ENCODE results near the gene METAP1D. TPM values are rescaled to one million over a fixed set of nuclear protein-coding genes. Genes with fewer than 3 reads are reported as not detected.
"Not testable (repeated sequence)": the region's sequence is repeated elsewhere in the genome, so short reads cannot be mapped to it uniquely, and the experiment has no call there.

The METAP1D gene
- total RNA-seq, 1 experiment from 2014 or later = 11.3 TPM

DNA sequence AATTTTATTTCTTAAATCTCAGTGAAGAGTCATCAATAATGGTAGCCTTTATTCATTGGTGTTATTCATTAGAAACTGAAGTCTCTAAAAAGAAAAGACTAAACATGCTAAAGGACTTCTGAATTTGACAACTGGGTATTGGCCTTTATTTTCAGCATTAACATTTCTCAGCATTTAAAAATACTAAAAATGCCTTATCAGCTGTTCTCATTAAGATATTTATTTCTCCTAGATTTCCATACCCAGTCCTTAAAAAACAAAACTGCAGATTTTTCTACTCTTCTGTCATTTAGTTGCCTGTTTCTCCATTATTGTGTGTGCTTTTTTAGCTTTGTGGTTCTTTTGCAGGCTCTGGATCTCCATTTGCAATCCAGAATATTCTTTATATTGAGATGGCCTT is 31.2 kb upstream of the METAP1D start:
- peaks cover 64% of the 10 kb centered on the region for H3K36me3 ChIP-seq
- no peaks in the 10 kb centered on the region for H3K4me1 ChIP-seq (replicated peaks)
- H3K27me3 ChIP-seq (replicated peaks) = no peaks in the 10 kb centered on the region
- H3K4me3 ChIP-seq = no peak overlapping the region
- no peak overlapping the region for H3K27ac ChIP-seq
- no peaks in the 10 kb centered on the region for H3K9me3 ChIP-seq (replicated peaks)
- no peak for DNase-seq (ENCODE audit: low read depth in 1 of 2, low spot score in 2 of 2)

DNA sequence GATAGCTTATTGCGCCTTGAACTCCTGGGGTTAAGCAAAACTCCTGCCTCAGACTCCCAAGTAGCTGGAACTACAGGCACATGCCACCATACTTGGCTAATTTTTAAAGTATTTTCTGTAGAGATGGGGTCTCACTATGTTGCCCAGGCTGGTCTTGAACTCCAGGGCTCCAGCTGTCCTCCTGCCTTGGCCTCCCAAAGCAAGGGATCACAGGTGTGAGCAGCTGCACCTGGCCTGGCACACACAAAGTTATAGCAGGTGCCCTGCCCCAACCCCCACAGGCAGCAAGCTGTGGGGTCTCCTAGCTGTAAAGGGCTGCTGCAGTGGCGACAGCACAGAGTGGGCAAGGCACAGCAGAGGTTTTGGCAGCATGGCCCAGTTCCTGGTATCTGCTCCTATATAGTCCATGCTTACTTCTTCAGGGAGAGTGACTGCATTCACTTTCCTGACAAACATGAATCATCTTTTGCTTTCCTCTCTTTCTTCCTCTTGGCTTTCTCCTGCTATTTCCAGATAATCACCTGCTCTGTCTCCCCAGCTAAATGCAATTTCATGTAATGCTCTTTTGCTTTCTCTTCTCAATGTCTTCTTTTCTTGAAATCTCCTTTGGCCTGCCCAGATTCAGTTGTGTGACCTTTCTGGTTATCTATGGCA is 27.3 kb upstream of the METAP1D start:
- Histone ChIP-seq H3K36me3 (peaks cover 60% of the 10 kb centered on the region), H3K9me3 (replicated peaks) (no peaks in the 10 kb centered on the region), H3K4me1 (replicated peaks) (no peaks in the 10 kb centered on the region), H3K27ac (no peak overlapping the region), H3K27me3 (replicated peaks) (no peaks in the 10 kb centered on the region), H3K4me3 (no peak overlapping the region)
- no peak for DNase-seq (ENCODE audit: low read depth in 1 of 2, low spot score in 2 of 2)

DNA sequence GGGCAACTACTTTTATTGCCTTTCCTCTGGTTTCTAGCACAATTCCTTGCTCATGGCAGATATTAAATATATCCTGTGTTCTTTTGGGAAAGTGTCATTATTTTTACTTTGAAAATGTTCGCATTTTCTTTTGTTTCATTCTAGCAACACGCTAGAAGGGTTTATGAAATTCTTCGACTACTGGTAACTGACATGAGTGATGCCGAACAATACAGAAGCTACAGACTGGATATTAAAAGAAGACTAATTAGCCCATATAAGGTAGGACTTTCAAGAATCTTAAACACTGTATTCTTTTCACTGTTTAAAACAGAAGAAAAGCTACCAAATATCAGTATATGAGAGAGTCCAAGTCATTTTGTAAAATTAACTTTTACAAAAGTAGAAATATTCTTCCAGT is 20.6 kb upstream of the METAP1D start:
- DNase-seq (ENCODE audit: low read depth in 1 of 2, low spot score in 2 of 2) = no peak
- no peaks in the 10 kb centered on the region for H3K9me3 ChIP-seq (replicated peaks)
- H3K36me3 ChIP-seq = peaks cover 68% of the 10 kb centered on the region
- no peaks in the 10 kb centered on the region for H3K27me3 ChIP-seq (replicated peaks)
- H3K27ac ChIP-seq = no peak overlapping the region
- no peak overlapping the region for H3K4me3 ChIP-seq
- H3K4me1 ChIP-seq (replicated peaks) = no peaks in the 10 kb centered on the region

GRCh38 chr2:171983924-171984323 is 15.8 kb upstream of the METAP1D start:
- H3K4me3 ChIP-seq; H3K27ac ChIP-seq; H3K9me3 ChIP-seq (replicated peaks); H3K4me1 ChIP-seq (replicated peaks); H3K27me3 ChIP-seq (replicated peaks); DNase-seq (ENCODE audit: low read depth in 1 of 2, low spot score in 2 of 2): not testable (repeated sequence)
- peaks cover 39% of the 10 kb centered on the region for H3K36me3 ChIP-seq

GRCh38 chr2:171985076-171985475 is 14.7 kb upstream of the METAP1D start:
- Histone ChIP-seq H3K27me3 (replicated peaks) (no peaks in the 10 kb centered on the region), H3K36me3 (peaks cover 27% of the 10 kb centered on the region), H3K27ac (no peak overlapping the region), H3K9me3 (replicated peaks) (no peaks in the 10 kb centered on the region), H3K4me1 (replicated peaks) (no peaks in the 10 kb centered on the region), H3K4me3 (no peak overlapping the region)
- DNase-seq (ENCODE audit: low read depth in 1 of 2, low spot score in 2 of 2) = no peak

DNA sequence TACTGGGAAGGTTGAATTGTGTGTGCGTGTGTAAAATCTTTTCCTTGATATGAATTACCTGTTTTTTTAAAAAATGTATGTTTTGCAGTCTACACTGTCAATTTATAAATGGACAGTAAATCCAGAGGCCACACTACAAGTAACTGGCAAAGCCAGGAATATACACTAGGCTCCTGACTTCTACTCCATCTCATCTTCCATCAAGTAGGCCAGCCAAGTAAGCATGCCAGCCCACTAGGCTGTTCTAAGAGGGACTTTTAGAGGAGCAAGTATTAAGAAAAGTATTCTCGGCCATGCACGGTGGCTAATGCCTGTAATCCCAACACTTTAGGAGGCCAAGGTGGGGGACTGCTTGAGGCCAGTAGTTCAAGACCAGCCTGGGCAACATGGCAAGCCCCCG is 13.0 kb upstream of the METAP1D start:
- H3K27ac ChIP-seq = no peak overlapping the region
- no peaks in the 10 kb centered on the region for H3K4me1 ChIP-seq (replicated peaks)
- no peak overlapping the region for H3K4me3 ChIP-seq
- H3K36me3 ChIP-seq = peaks cover 15% of the 10 kb centered on the region
- H3K9me3 ChIP-seq (replicated peaks) = no peaks in the 10 kb centered on the region
- DNase-seq (ENCODE audit: low read depth in 1 of 2, low spot score in 2 of 2) = no peak
- H3K27me3 ChIP-seq (replicated peaks) = no peaks in the 10 kb centered on the region

DNA sequence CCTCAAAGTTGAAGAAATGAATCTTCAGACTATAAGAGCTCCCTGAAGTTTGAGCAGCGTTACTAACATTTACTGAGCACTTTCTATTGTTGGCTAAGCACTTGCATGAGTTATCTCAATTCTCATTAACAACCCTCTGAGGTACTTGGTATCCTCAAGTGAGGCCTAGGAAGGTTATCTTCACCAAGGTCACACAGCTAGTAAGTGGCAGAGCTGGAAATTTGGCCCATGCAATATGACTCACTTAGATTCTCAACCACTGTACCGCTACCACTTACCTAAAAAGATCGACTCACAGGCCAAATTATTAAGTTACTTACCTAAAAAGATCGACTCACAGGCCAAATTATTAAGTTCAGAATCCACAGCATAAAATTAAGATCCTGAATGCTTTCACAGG is 8.7 kb upstream of the METAP1D start:
- peaks cover 9% of the 10 kb centered on the region for H3K4me1 ChIP-seq (replicated peaks)
- no peaks in the 10 kb centered on the region for H3K27me3 ChIP-seq (replicated peaks)
- no peaks in the 10 kb centered on the region for H3K9me3 ChIP-seq (replicated peaks)
- H3K4me3 ChIP-seq = no peak overlapping the region
- no peak for DNase-seq (ENCODE audit: low read depth in 1 of 2, low spot score in 2 of 2)
- H3K36me3 ChIP-seq = no peaks in the 10 kb centered on the region
- H3K27ac ChIP-seq = no peak overlapping the region

- Histone ChIP-seq H3K9me3 (replicated peaks) (no peaks in the 10 kb centered on the region), H3K27ac (peak overlapping the region; percentile 31; the same call in 1 of the 2 replicates)
- DNase-seq (ENCODE audit: low read depth in 1 of 2, low spot score in 2 of 2) = peak in 1 of 2 experiments; percentile 42
Observed at GRCh38 chr2:171995586-171995985, 4.2 kb upstream of the METAP1D start.

DNA sequence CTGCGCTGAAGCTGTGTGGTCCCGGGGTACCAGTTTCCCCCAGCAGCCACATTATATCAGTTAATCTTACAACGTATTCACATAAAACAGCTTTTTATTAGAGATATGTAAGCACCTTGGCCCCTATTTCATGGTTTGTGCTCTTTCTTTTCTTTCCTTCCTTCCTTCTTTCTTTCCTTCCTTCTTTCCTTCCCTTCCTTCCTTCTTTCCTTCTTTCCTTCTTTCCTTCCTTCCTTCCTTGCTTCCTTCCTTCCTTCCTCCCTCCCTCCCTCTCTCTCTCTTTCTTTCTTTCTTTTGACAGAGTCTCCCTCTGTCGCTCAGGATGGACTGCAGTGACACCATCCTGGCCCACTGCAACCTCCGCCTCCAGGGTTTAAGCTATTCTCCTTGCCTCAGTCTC is 3.7 kb upstream of the METAP1D start:
- H3K27ac ChIP-seq = peak overlapping the region; percentile 31; the same call in 1 of the 2 replicates
- no peak overlapping the region for H3K4me3 ChIP-seq
- H3K9me3 ChIP-seq (replicated peaks) = no peaks in the 10 kb centered on the region
- no peak for DNase-seq (ENCODE audit: low read depth in 1 of 2, low spot score in 2 of 2)
- H3K4me1 ChIP-seq (replicated peaks) = peaks cover 19% of the 10 kb centered on the region
- H3K27me3 ChIP-seq (replicated peaks) = no peaks in the 10 kb centered on the region
- peaks cover 4% of the 10 kb centered on the region for H3K36me3 ChIP-seq

More at GRCh38 chr2:171995586-171995985, 4.2 kb upstream of the METAP1D start:
- no peaks in the 10 kb centered on the region for H3K27me3 ChIP-seq (replicated peaks)
- peaks cover 19% of the 10 kb centered on the region for H3K4me1 ChIP-seq (replicated peaks)
- H3K36me3 ChIP-seq = peaks cover 4% of the 10 kb centered on the region
- no peak overlapping the region for H3K4me3 ChIP-seq

DNA sequence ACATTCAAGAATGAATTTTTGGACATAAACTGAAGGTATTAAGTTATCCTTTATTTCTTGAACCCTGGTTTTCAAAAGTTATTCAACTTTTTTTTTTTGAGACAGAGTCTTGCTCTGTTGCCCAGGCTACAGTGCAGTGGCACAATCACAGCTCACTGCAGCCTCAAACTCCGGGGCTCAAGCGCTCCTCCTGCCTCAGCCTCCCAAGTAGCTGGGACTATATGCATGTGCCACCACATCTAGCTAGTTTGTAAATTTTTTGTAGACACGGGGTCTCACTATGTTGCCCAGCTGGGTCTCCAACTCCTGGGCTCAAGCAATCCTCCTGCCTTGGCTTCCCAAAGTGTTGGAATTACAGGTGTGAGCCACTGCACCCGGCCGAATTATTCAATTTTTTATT is 2.7 kb upstream of the METAP1D start:
- not testable (repeated sequence) for H3K4me3 ChIP-seq; H3K27ac ChIP-seq; H3K9me3 ChIP-seq (replicated peaks); DNase-seq (ENCODE audit: low read depth in 1 of 2, low spot score in 2 of 2); H3K27me3 ChIP-seq (replicated peaks); H3K36me3 ChIP-seq
- peaks cover 19% of the 10 kb centered on the region for H3K4me1 ChIP-seq (replicated peaks)

DNA sequence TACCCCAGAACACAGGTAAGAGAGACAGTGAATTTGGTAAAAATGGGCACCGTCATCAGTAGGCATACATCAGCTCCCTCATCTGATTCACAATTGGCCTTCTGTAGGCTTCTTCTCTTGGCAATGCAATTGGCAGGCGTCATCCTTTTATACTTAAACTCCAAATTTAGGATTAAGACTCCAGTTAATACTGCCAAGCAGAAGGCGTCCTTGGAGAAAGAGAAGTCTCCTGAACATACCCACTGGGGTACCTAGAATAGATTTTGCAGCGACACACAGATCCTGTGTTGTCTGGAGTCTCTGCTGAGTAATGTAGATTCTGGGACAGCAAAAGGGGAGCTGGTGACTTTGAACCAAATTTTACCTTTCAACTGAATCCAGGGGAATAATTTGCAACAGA is 592 bp upstream of the METAP1D start:
- DNase-seq (ENCODE audit: low read depth in 1 of 2, low spot score in 2 of 2) = no peak
- Histone ChIP-seq H3K36me3 (peaks cover 4% of the 10 kb centered on the region), H3K4me1 (replicated peaks) (peaks cover 19% of the 10 kb centered on the region), H3K27me3 (replicated peaks) (no peaks in the 10 kb centered on the region), H3K4me3 (peak overlapping the region; percentile 83), H3K27ac (no peak overlapping the region), H3K9me3 (replicated peaks) (no peaks in the 10 kb centered on the region)

GRCh38 chr2:172000696-172001361 is 1.1 kb downstream of the METAP1D start:
- Histone ChIP-seq H3K27ac (no peak overlapping the region), H3K36me3 (peaks cover 4% of the 10 kb centered on the region), H3K4me3 (peak overlapping the region; percentile 83), H3K4me1 (replicated peaks) (peaks cover 12% of the 10 kb centered on the region), H3K9me3 (replicated peaks) (no peaks in the 10 kb centered on the region), H3K27me3 (replicated peaks) (no peaks in the 10 kb centered on the region)
- DNase-seq (ENCODE audit: low read depth in 1 of 2, low spot score in 2 of 2) = no peak

DNA sequence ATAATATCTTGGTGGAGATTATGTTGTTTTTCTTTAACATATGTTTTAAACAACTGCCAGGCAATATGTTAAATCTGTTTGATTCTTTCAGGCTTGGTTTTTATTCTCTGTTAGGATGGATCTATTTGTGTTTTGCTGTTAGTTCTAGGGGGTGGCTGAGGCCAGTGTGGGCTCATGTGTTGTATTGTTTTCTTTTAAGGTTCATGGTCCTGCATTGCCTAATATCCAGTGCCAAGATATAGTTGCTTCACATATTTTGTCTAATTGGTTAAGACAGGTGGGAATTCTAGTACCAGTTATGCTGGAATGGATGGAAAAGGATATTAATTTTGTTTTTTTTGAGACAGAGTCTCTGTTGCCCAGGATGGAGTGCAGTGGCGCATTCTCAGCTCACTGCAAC is 7.6 kb downstream of the METAP1D start:
- H3K27me3 ChIP-seq (replicated peaks) = no peaks in the 10 kb centered on the region
- H3K4me3 ChIP-seq = no peak overlapping the region
- DNase-seq (ENCODE audit: low read depth in 1 of 2, low spot score in 2 of 2) = no peak
- no peak overlapping the region for H3K27ac ChIP-seq
- no peaks in the 10 kb centered on the region for H3K36me3 ChIP-seq
- no peaks in the 10 kb centered on the region for H3K4me1 ChIP-seq (replicated peaks)
- no peaks in the 10 kb centered on the region for H3K9me3 ChIP-seq (replicated peaks)

DNA sequence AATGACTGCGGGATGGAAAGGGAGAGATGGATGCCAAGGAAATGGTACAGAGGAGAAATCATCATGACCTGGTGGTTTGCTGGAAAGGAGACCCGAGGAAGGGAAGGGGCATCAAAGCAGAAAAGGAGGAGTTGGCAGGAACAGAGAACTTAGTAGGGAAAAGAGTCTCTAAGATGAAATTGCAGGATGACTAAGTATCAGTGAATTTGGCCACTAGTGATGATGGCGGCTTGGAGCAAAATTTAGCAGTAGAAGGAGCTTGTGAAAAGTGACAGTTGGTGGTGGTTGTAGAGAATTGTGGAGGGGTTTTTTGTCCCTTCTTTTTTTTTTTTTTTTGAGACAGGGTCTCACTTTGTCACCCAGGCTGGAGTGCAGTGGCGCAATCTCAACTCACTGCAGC is 10.1 kb downstream of the METAP1D start:
- H3K27ac ChIP-seq = no peak overlapping the region
- no peaks in the 10 kb centered on the region for H3K9me3 ChIP-seq (replicated peaks)
- no peak for DNase-seq (ENCODE audit: low read depth in 1 of 2, low spot score in 2 of 2)
- no peak overlapping the region for H3K4me3 ChIP-seq
- H3K27me3 ChIP-seq (replicated peaks) = no peaks in the 10 kb centered on the region
- H3K4me1 ChIP-seq (replicated peaks) = no peaks in the 10 kb centered on the region
- H3K36me3 ChIP-seq = no peaks in the 10 kb centered on the region
